Heart left ventricle (tissue), 16 donors: ENCODE measurements around the gene SH3PXD2A. TPM values are rescaled to one million over a fixed set of nuclear protein-coding genes. Genes with fewer than 3 reads are reported as not detected.

ENCODE experiments used
- ATAC-seq, 4 donors: fragments of 200-7000 bp; cut with Tn5 transposase; one replicate each; pipeline ENCODE4 v1.9.1; 2020 to 2022; ENCODE audit warnings: moderate library complexity in 4 of 4, mild to moderate bottlenecking in 3 of 4, moderate number of reproducible peaks in 1 of 4
- DNase-seq, 5 donors: peaks; one replicate each; pipeline ENCODE4 v3.0.0-alpha.2; 2020
- H3K27ac ChIP-seq, 12 donors: fragments of 200-600 bp; sonication (generic) in 4 of 12; one replicate each; pipeline versions ENCODE4 v1.5.0 to v1.8.0; 2016 to 2022; ENCODE audit warnings: mild to moderate bottlenecking in 2 of 12
- H3K27me3 ChIP-seq, 9 donors: fragments of 200-600 bp; sonication (generic) in 2 of 9; one replicate each; pipeline versions ENCODE4 v1.5.1 to v1.8.0; 2016 to 2022; ENCODE audit warnings: mild to moderate bottlenecking in 3 of 9
- H3K36me3 ChIP-seq, 9 donors: fragments of 200-600 bp; sonication (generic) in 2 of 9; one replicate each; pipeline versions ENCODE4 v1.5.0 to v1.8.0; 2018 to 2022; ENCODE audit warnings: mild to moderate bottlenecking in 2 of 9
- H3K4me1 ChIP-seq, 12 donors: fragments of 200-600 bp; sonication (generic) in 4 of 12; one replicate each; pipeline versions ENCODE4 v1.5.0 to v1.8.0; 2016 to 2022; ENCODE audit warnings: mild to moderate bottlenecking in 3 of 12
- H3K4me3 ChIP-seq, 12 donors: fragments of 200-600 bp; sonication (generic) in 4 of 12; one replicate each; pipeline versions ENCODE4 v1.5.0 to v1.8.0; 2017 to 2022; ENCODE audit warnings: mild to moderate bottlenecking in 9 of 12, moderate library complexity in 4 of 12
- H3K9me3 ChIP-seq, 12 donors: fragments of 200-600 bp; sonication (generic) in 4 of 12; one replicate each; pipeline versions ENCODE4 v1.5.0 to v1.8.0; 2016 to 2022; ENCODE audit warnings: mild to moderate bottlenecking in 1 of 12
- POLR2A ChIP-seq, 2 donors: fragments of 450-650 bp; IDR thresholded peaks; one replicate each; pipeline ENCODE4 v1.6.1; 2017; ENCODE audit warnings: antibody characterized with exemption in 2 of 2, mild to moderate bottlenecking in 2 of 2, moderate library complexity in 2 of 2
- WGBS, 4 donors: extraction: QIAGEN DNeasy Blood & Tissue Kit in 2 of 4; methylation state at CpG; one replicate each; pipeline versions ENCODE4 v1.1.5 to v1.1.7; 2013 to 2018; 5-methylcytosine and 5-hydroxymethylcytosine counted together
- intact Hi-C, 10 donors: fragments of 100-400 bp; cut with DNase I; formaldehyde crosslinking; loops; one replicate each; pipeline versions ENCODE4 v1.11.1 to v1.14.2; 2022
- polyA plus RNA-seq, 2 donors: library from polyadenylated mRNA; stranded (reverse); fragments of 200-250 nt; gene quantifications; one replicate each; pipeline ENCODE4 v1.2.3, GENCODE V29; 2013
- total RNA-seq, 9 donors: library from RNA; depleted of rRNA in 2 of 9; stranded (reverse); fragments of >200 nt in 2 of 9; fragmentation: NEBNext Ultra II Directional in 3 of 9; extraction: Animal tissue kit (Norgen Biotek cat#: 25700) in 3 of 9; gene quantifications; one replicate each; pipeline versions ENCODE4 v1.1.0 to v1.2.4, GENCODE V29; 2016 to 2023
- TF ChIP-seq, protein P1 (sequence below), 12 donors: fragments of 200-600 bp; sonication (generic) in 4 of 12; IDR thresholded peaks; one replicate each; pipeline versions ENCODE4 v1.5.0 to v1.8.0; 2018 to 2022; ENCODE audit warnings: antibody characterized with exemption in 12 of 12, mild to moderate bottlenecking in 5 of 12
- donor health status: ischemic (EF 13 %, LVEDD 7.1; RV severe dilation, severe dysfunction).
- donor health status: healthy with polysubstance abuse.
- donor health status: DM: no; HTN: yes; CAD: no.
- donor health status: DM: no; HTN: no; CAD: no.
- donor health status: ischemic (EF 25% LVEDD 6.9; RV normal size, moderate dysfunction).
- donor health status: ischemic (EF 25% LVEDD 5.7; RV mildly dilated, moderate dysfunction).
- donor health status: healthy.
- donor health status: DM: yes; HTN: yes; CAD: no.
- donor health status: ischemic (EF 35%, LVEDD 5.7; RV mildly dilated, moderate dysfunction).
- donor health status: nonischemic (EF 11% LVEDD 7.7; RV severe dilation, severe dysfunction).
- donor health status: DM: yes; HTN: yes; CAD: no.
- donor health status: PGD.
- donor health status: ischemic (EF 29% LVEDD 5.4; RV normal size, mild dysfunction).
- donor health status: nonischemic (EF 23%, LVEDD 6.1; RV moderate dilation, normal function).

Gene SH3PXD2A
- total and polyA plus RNA-seq, 11 donors: 11.8 to 43.4 (median 31.1) TPM

DNA sequence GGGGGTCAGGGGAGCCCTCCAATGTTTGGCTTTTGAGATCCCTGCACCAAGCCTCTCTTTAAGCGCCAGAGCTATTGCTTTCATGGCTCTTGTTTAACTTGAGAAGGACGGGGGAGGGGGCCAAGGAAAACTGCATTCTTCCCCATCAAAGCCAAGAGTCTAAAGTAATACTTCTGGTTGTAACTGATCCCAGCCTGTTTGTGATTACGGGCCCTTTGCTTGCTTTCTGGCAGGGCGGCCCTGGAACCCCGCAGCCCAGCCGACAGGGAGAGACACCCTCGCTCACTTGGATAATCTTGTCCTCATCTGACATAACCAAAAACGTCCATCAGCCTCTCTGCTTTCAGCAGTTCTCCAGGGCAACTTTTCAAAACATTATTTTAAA is 207.1 kb downstream of the SH3PXD2A start:
- no peak for DNase-seq
- Histone ChIP-seq H3K9me3 (no peaks in the 10 kb centered on the region), H3K27ac (peak overlapping the region in 4 of 12 donors; percentile 26 to 60 (median 46)), H3K4me3 (no peak overlapping the region), H3K36me3 (peaks cover 0 to 10% (median 0%) of the 10 kb centered on the region in 9 donors), H3K4me1 (peaks cover 5 to 83% (median 63%) of the 10 kb centered on the region in 12 donors), H3K27me3 (no peaks in the 10 kb centered on the region)
- intact Hi-C loops: loop anchor here in 1 of 10 donors (5.0 kb wide), 1 partner anchor 41 kb away; no protein-coding TSS in a partner anchor
- no peak for ATAC-seq
- TF ChIP-seq, protein P1, sequence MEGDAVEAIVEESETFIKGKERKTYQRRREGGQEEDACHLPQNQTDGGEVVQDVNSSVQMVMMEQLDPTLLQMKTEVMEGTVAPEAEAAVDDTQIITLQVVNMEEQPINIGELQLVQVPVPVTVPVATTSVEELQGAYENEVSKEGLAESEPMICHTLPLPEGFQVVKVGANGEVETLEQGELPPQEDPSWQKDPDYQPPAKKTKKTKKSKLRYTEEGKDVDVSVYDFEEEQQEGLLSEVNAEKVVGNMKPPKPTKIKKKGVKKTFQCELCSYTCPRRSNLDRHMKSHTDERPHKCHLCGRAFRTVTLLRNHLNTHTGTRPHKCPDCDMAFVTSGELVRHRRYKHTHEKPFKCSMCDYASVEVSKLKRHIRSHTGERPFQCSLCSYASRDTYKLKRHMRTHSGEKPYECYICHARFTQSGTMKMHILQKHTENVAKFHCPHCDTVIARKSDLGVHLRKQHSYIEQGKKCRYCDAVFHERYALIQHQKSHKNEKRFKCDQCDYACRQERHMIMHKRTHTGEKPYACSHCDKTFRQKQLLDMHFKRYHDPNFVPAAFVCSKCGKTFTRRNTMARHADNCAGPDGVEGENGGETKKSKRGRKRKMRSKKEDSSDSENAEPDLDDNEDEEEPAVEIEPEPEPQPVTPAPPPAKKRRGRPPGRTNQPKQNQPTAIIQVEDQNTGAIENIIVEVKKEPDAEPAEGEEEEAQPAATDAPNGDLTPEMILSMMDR (IDR thresholded peaks at IDR 0.05): no peak
- WGBS, 4 donors: 65 to 78% (median 74%) methylated on average over 8 of the region's 8 CpGs

DNA sequence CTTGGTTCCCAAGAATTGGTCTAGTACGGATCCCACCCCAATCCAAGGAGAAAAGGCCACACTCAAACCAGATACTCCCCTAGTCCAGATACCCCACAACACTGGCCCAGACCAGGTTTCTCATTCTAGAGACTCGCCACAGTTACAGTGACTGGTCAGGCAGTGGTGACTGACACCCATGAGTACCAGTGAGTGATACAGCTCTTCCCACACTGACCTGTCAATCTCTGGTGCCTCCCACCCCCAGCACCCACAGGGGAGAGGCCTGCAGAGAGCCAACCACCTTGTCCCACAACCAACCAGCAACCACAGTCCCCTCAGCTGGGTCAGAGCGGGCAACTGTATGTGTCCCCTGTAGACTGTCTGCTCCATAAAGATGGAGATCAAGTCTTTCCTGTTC is 209.1 kb downstream of the SH3PXD2A start:
- peaks cover 0 to 16% (median 0%) of the 10 kb centered on the region in 9 donors for H3K36me3 ChIP-seq
- H3K27ac ChIP-seq: peak overlapping the region in 5 of 12 donors; percentile 10 to 72 (median 56)
- intact Hi-C loops: loop anchor here in 1 of 10 donors (5.0 kb wide), 1 partner anchor 39 kb away; no protein-coding TSS in a partner anchor
- no peak for DNase-seq
- 97 to 99% (median 98%) methylated on average over 3 of the region's 3 CpGs for WGBS, 4 donors
- H3K27me3 ChIP-seq: no peaks in the 10 kb centered on the region
- H3K4me3 ChIP-seq: no peak overlapping the region
- no peaks in the 10 kb centered on the region for H3K9me3 ChIP-seq
- TF ChIP-seq, protein P1 (IDR thresholded peaks at IDR 0.05): no peak
- no peak for TF ChIP-seq POLR2A (IDR thresholded peaks at IDR 0.05)
- H3K4me1 ChIP-seq: peaks cover 5 to 68% (median 45%) of the 10 kb centered on the region in 12 donors
- no peak for ATAC-seq

DNA sequence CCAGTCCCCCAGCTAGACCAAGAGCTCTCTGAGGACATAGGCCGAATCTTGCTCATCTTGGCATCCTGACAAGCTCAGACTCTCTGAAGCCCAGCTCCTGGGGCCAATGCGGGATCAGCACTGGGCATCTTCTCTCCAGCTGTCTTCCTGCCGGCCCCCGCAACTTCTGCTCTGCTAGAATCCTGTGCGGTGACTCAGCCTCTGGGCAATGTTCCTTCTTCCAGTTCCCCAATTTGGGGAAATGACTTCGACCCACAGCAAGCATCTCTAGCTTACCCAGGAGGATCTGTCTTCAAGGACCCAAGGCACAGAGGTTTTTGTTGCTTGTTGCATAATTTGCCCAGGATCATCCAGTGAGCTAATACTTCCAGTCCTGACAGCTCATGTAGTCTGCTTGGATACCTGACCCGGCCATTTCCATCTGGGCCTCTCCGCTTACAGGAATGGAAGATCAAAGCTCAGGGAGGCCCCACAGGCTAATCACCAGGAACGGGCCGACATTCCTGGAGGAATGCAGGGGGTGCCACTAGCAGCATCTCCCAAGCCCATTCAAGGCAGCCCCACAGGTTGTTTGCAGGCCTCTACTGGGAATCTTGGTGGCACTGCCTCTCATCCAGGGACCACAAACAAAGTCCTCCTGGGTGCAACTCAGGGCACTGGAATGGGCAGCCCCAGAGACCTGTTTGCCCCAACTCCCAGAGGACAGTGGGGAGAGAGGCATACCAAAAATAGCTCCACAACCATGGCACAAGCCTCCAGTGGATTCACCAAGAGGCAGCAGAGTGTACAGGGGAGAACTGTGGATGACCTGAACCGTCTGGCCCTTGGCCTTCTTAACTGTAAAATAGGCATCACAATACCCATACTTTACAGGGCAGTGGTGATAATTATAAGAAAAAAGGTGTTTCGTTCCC is 210.0 kb downstream of the SH3PXD2A start:
- intact Hi-C loops: loop anchor here in 1 of 10 donors (5.0 kb wide), 1 partner anchor 38 kb away; no protein-coding TSS in a partner anchor
- Histone ChIP-seq H3K36me3 (peaks cover 0 to 16% (median 0%) of the 10 kb centered on the region in 9 donors), H3K4me1 (peaks cover 5 to 68% (median 50%) of the 10 kb centered on the region in 12 donors), H3K27ac (peak overlapping the region in 7 of 12 donors; percentile 10 to 72 (median 53)), H3K27me3 (no peaks in the 10 kb centered on the region), H3K9me3 (no peaks in the 10 kb centered on the region), H3K4me3 (no peak overlapping the region)
- WGBS, 4 donors: 54 to 67% (median 57%) methylated on average over 12 of the region's 12 CpGs
- TF ChIP-seq POLR2A (IDR thresholded peaks at IDR 0.05): no peak
- TF ChIP-seq, protein P1 (IDR thresholded peaks at IDR 0.05): no peak
- ATAC-seq (peak; percentile 12 to 52 (median 38)), DNase-seq (peak; percentile 58 to 83 (median 72))

DNA sequence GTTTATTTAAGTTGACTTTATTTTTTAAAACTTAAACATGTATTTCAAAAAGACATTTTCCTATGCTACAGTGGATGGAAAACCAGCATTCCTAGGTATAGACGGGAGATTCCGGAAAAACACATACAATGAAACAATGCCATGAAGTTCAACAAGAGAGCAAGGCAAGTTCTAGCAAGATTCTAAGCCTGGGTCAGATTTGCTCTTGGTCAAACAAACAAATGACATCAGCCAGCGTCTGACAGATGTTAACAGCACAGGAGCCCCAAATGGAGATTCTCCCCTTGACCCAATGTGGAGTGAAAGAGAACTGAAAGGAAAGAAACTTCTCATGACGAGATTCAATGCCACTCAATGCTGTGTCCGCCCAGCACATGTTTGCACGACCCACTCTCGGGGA is 212.0 kb downstream of the SH3PXD2A start:
- ATAC-seq: no peak
- H3K4me1 ChIP-seq: peaks cover 3 to 65% (median 45%) of the 10 kb centered on the region in 12 donors
- no peak overlapping the region for H3K4me3 ChIP-seq
- no peak for TF ChIP-seq POLR2A (IDR thresholded peaks at IDR 0.05)
- TF ChIP-seq, protein P1 (IDR thresholded peaks at IDR 0.05): no peak
- DNase-seq: no peak
- 92 to 95% (median 94%) methylated on average over 7 of the region's 7 CpGs for WGBS, 4 donors
- H3K27me3 ChIP-seq: no peaks in the 10 kb centered on the region
- H3K27ac ChIP-seq: no peak overlapping the region
- H3K9me3 ChIP-seq: no peaks in the 10 kb centered on the region
- intact Hi-C loops: no loop called here
- H3K36me3 ChIP-seq: peaks cover 0 to 16% (median 0%) of the 10 kb centered on the region in 9 donors
